RWPE1 (cell line): ENCODE data around the gene GPR176.

Experiments
- CTCF ChIA-PET: fragments of 350-600 bp; sonication (Branson Sonifier 250); formaldehyde crosslinking; extraction: SDS; loops from one replicate; lab custom pipeline; 2021; lab: Yijun Ruan, JAX
- POLR2A ChIA-PET: fragments of 400-600 bp; formaldehyde crosslinking; extraction: SDS; loops from one replicate; lab custom pipeline; 2020; ENCODE audit warnings: antibody characterized with exemption; ENCODE audit not compliant: low non-redundant PET; lab: Yijun Ruan, JAX
- DNase-seq: peaks from one replicate; pipeline ENCODE4 v3.0.0; 2012; ENCODE audit warnings: low spot score
- H3K27ac ChIP-seq: fragments of 450-650 bp; 2 replicates; pipeline ENCODE4 v1.5.1; 2017
- CTCF ChIP-seq: fragments of 450-650 bp; conservative IDR thresholded peaks from 2 replicates; pipeline ENCODE4 v1.5.1; 2017; ENCODE audit warnings: low read depth, mild to moderate bottlenecking

Gene GPR176

GRCh38 chr15:39868396-39868795 is 51.7 kb downstream of the GPR176 start:
- TF ChIP-seq CTCF = no peak
- ChIA-PET POLR2A (no interaction called here), CTCF (interaction anchor here (0.5 kb wide), 1 partner anchor 1414 kb away, joined by 3 read pairs; no protein-coding TSS in a partner anchor)
- H3K27ac ChIP-seq = no peak overlapping the region
- DNase-seq = no peak

- no peak for DNase-seq
- ChIA-PET POLR2A (no interaction called here), CTCF (no interaction called here)
- TF ChIP-seq CTCF = no peak
- H3K27ac ChIP-seq = no peak overlapping the region
Measured at GRCh38 chr15:39864116-39864515, 56.0 kb downstream of the GPR176 start.

GRCh38 chr15:39860871-39861270 is 59.2 kb downstream of the GPR176 start:
- POLR2A ChIA-PET = no interaction called here
- H3K27ac ChIP-seq = no peak overlapping the region
- CTCF ChIA-PET = no interaction called here
- DNase-seq = no peak
- TF ChIP-seq CTCF = no peak

- DNase-seq = no peak
- CTCF ChIA-PET = no interaction called here
Measured at GRCh38 chr15:39860200-39860599, 59.9 kb downstream of the GPR176 start.

GRCh38 chr15:39859636-39860035 is 60.4 kb downstream of the GPR176 start:
- no peak for DNase-seq
- TF ChIP-seq CTCF = no peak
- POLR2A ChIA-PET = no interaction called here

More at GRCh38 chr15:39860200-39860599, 59.9 kb downstream of the GPR176 start:
- POLR2A ChIA-PET = no interaction called here
- TF ChIP-seq CTCF = no peak
- no peak overlapping the region for H3K27ac ChIP-seq

GRCh38 chr15:39857132-39857531 is 62.9 kb downstream of the GPR176 start:
- POLR2A ChIA-PET = no interaction called here
- no peak for DNase-seq
- no peak overlapping the region for H3K27ac ChIP-seq
- TF ChIP-seq CTCF = no peak
- CTCF ChIA-PET = no interaction called here

More at GRCh38 chr15:39859636-39860035, 60.4 kb downstream of the GPR176 start:
- CTCF ChIA-PET = no interaction called here
- H3K27ac ChIP-seq = no peak overlapping the region

- POLR2A ChIA-PET = no interaction called here
- no peak for DNase-seq
- TF ChIP-seq CTCF = no peak
- no peak overlapping the region for H3K27ac ChIP-seq
- CTCF ChIA-PET = interaction anchor here (0.6 kb wide), 1 partner anchor 10 kb away, joined by 4 read pairs; no protein-coding TSS in a partner anchor
Measured at GRCh38 chr15:39856357-39856756, 63.7 kb downstream of the GPR176 start.
